Heart left ventricle (tissue), 16 donors: ENCODE results near the gene RAPGEF5. TPM values are rescaled to one million over a fixed set of nuclear protein-coding genes. Genes with fewer than 3 reads are reported as not detected.

Experiments used
- ATAC-seq, 4 donors: fragments of 200-7000 bp; cut with Tn5 transposase; one replicate each; pipeline ENCODE4 v1.9.1; 2020 to 2022; ENCODE audit warnings: moderate library complexity in 4 of 4, mild to moderate bottlenecking in 3 of 4, moderate number of reproducible peaks in 1 of 4
- DNase-seq, 5 donors: peaks; one replicate each; pipeline ENCODE4 v3.0.0-alpha.2; 2020
- H3K27ac ChIP-seq, 12 donors: fragments of 200-600 bp; sonication (generic) in 4 of 12; one replicate each; pipeline versions ENCODE4 v1.5.0 to v1.8.0; 2016 to 2022; ENCODE audit warnings: mild to moderate bottlenecking in 2 of 12
- H3K27me3 ChIP-seq, 9 donors: fragments of 200-600 bp; sonication (generic) in 2 of 9; one replicate each; pipeline versions ENCODE4 v1.5.1 to v1.8.0; 2016 to 2022; ENCODE audit warnings: mild to moderate bottlenecking in 3 of 9
- H3K36me3 ChIP-seq, 9 donors: fragments of 200-600 bp; sonication (generic) in 2 of 9; one replicate each; pipeline versions ENCODE4 v1.5.0 to v1.8.0; 2018 to 2022; ENCODE audit warnings: mild to moderate bottlenecking in 2 of 9
- H3K4me1 ChIP-seq, 12 donors: fragments of 200-600 bp; sonication (generic) in 4 of 12; one replicate each; pipeline versions ENCODE4 v1.5.0 to v1.8.0; 2016 to 2022; ENCODE audit warnings: mild to moderate bottlenecking in 3 of 12
- H3K4me3 ChIP-seq, 12 donors: fragments of 200-600 bp; sonication (generic) in 4 of 12; one replicate each; pipeline versions ENCODE4 v1.5.0 to v1.8.0; 2017 to 2022; ENCODE audit warnings: mild to moderate bottlenecking in 9 of 12, moderate library complexity in 4 of 12
- H3K9me3 ChIP-seq, 12 donors: fragments of 200-600 bp; sonication (generic) in 4 of 12; one replicate each; pipeline versions ENCODE4 v1.5.0 to v1.8.0; 2016 to 2022; ENCODE audit warnings: mild to moderate bottlenecking in 1 of 12
- POLR2A ChIP-seq, 2 donors: fragments of 450-650 bp; IDR thresholded peaks; one replicate each; pipeline ENCODE4 v1.6.1; 2017; ENCODE audit warnings: antibody characterized with exemption in 2 of 2, mild to moderate bottlenecking in 2 of 2, moderate library complexity in 2 of 2
- WGBS, 4 donors: extraction: QIAGEN DNeasy Blood & Tissue Kit in 2 of 4; methylation state at CpG; one replicate each; pipeline versions ENCODE4 v1.1.5 to v1.1.7; 2013 to 2018; 5-methylcytosine and 5-hydroxymethylcytosine counted together
- intact Hi-C, 10 donors: fragments of 100-400 bp; cut with DNase I; formaldehyde crosslinking; loops; one replicate each; pipeline versions ENCODE4 v1.11.1 to v1.14.2; 2022
- polyA plus RNA-seq, 2 donors: library from polyadenylated mRNA; stranded (reverse); fragments of 200-250 nt; gene quantifications; one replicate each; pipeline ENCODE4 v1.2.3, GENCODE V29; 2013
- total RNA-seq, 9 donors: library from RNA; depleted of rRNA in 2 of 9; stranded (reverse); fragments of >200 nt in 2 of 9; fragmentation: NEBNext Ultra II Directional in 3 of 9; extraction: Animal tissue kit (Norgen Biotek cat#: 25700) in 3 of 9; gene quantifications; one replicate each; pipeline versions ENCODE4 v1.1.0 to v1.2.4, GENCODE V29; 2016 to 2023
- TF ChIP-seq, protein P1 (sequence below), 12 donors: fragments of 200-600 bp; sonication (generic) in 4 of 12; IDR thresholded peaks; one replicate each; pipeline versions ENCODE4 v1.5.0 to v1.8.0; 2018 to 2022; ENCODE audit warnings: antibody characterized with exemption in 12 of 12, mild to moderate bottlenecking in 5 of 12
- donor health status: ischemic (EF 13 %, LVEDD 7.1; RV severe dilation, severe dysfunction).
- donor health status: healthy with polysubstance abuse.
- donor health status: DM: no; HTN: yes; CAD: no.
- donor health status: DM: no; HTN: no; CAD: no.
- donor health status: ischemic (EF 25% LVEDD 6.9; RV normal size, moderate dysfunction).
- donor health status: ischemic (EF 25% LVEDD 5.7; RV mildly dilated, moderate dysfunction).
- donor health status: healthy.
- donor health status: DM: yes; HTN: yes; CAD: no.
- donor health status: ischemic (EF 35%, LVEDD 5.7; RV mildly dilated, moderate dysfunction).
- donor health status: nonischemic (EF 11% LVEDD 7.7; RV severe dilation, severe dysfunction).
- donor health status: DM: yes; HTN: yes; CAD: no.
- donor health status: PGD.
- donor health status: ischemic (EF 29% LVEDD 5.4; RV normal size, mild dysfunction).
- donor health status: nonischemic (EF 23%, LVEDD 6.1; RV moderate dilation, normal function).

Gene RAPGEF5
- total and polyA plus RNA-seq, 11 donors, result 3.9 to 37.9 (median 15.3) TPM

GRCh38 chr7:22152690-22153089 lies 204.3 kb downstream of the RAPGEF5 start:
- Histone ChIP-seq H3K27me3 (no peaks in the 10 kb centered on the region), H3K36me3 (peaks cover 0 to 97% (median 17%) of the 10 kb centered on the region in 9 donors), H3K4me3 (no peak overlapping the region), H3K4me1 (peaks cover 0 to 13% (median 0%) of the 10 kb centered on the region in 12 donors), H3K9me3 (no peaks in the 10 kb centered on the region), H3K27ac (no peak overlapping the region)
- intact Hi-C loops, result no loop called here
- 91 to 96% (median 92%) methylated on average over 3 of the region's 3 CpGs for WGBS, 4 donors
- TF ChIP-seq, protein P1, sequence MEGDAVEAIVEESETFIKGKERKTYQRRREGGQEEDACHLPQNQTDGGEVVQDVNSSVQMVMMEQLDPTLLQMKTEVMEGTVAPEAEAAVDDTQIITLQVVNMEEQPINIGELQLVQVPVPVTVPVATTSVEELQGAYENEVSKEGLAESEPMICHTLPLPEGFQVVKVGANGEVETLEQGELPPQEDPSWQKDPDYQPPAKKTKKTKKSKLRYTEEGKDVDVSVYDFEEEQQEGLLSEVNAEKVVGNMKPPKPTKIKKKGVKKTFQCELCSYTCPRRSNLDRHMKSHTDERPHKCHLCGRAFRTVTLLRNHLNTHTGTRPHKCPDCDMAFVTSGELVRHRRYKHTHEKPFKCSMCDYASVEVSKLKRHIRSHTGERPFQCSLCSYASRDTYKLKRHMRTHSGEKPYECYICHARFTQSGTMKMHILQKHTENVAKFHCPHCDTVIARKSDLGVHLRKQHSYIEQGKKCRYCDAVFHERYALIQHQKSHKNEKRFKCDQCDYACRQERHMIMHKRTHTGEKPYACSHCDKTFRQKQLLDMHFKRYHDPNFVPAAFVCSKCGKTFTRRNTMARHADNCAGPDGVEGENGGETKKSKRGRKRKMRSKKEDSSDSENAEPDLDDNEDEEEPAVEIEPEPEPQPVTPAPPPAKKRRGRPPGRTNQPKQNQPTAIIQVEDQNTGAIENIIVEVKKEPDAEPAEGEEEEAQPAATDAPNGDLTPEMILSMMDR (IDR thresholded peaks at IDR 0.05), result no peak
- TF ChIP-seq POLR2A (IDR thresholded peaks at IDR 0.05), result no peak
- no peak for ATAC-seq
- DNase-seq, result no peak

DNA sequence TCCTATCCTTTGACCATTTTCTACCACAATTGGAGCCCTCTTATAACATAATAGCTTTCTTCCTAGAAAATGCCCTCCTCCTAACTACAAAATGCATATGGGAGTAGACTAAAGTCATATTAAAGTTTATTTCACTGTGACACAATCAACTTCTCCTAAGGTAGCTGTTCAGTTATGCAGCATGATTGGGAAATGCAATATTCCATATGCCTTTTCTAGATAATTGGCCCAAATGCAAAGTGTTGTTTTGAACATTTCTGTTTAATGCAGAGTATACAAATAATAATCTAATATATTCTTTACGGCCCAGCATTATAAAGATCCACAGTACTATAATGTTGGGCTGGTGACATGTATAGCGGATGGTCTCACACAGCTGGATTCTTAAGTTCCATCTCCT lies 205.1 kb downstream of the RAPGEF5 start:
- H3K9me3 ChIP-seq, result no peaks in the 10 kb centered on the region
- peaks cover 0 to 18% (median 0%) of the 10 kb centered on the region in 12 donors for H3K4me1 ChIP-seq
- DNase-seq (no peak), ATAC-seq (no peak)
- TF ChIP-seq, protein P1 (IDR thresholded peaks at IDR 0.05), result no peak
- no peak for TF ChIP-seq POLR2A (IDR thresholded peaks at IDR 0.05)
- H3K36me3 ChIP-seq, result peaks cover 0 to 97% (median 13%) of the 10 kb centered on the region in 9 donors
- WGBS, 4 donors, result 96 to 99% (median 98%) methylated on average over 2 of the region's 2 CpGs
- H3K4me3 ChIP-seq, result no peak overlapping the region
- intact Hi-C loops, result no loop called here
- no peak overlapping the region for H3K27ac ChIP-seq
- no peaks in the 10 kb centered on the region for H3K27me3 ChIP-seq

GRCh38 chr7:22150221-22150620 lies 206.7 kb downstream of the RAPGEF5 start:
- Histone ChIP-seq H3K4me3 (no peak overlapping the region), H3K36me3 (peaks cover 0 to 95% (median 10%) of the 10 kb centered on the region in 9 donors), H3K4me1 (peaks cover 0 to 11% (median 0%) of the 10 kb centered on the region in 12 donors), H3K9me3 (no peaks in the 10 kb centered on the region), H3K27ac (no peak overlapping the region), H3K27me3 (no peaks in the 10 kb centered on the region)
- ATAC-seq, result peak in 1 of 4 donors; percentile 4
- intact Hi-C loops, result no loop called here
- DNase-seq, result no peak
- WGBS, 4 donors, result 42 to 72% (median 50%) methylated on average over 5 of the region's 5 CpGs
- no peak for TF ChIP-seq POLR2A (IDR thresholded peaks at IDR 0.05)
- TF ChIP-seq, protein P1 (IDR thresholded peaks at IDR 0.05), result no peak

DNA sequence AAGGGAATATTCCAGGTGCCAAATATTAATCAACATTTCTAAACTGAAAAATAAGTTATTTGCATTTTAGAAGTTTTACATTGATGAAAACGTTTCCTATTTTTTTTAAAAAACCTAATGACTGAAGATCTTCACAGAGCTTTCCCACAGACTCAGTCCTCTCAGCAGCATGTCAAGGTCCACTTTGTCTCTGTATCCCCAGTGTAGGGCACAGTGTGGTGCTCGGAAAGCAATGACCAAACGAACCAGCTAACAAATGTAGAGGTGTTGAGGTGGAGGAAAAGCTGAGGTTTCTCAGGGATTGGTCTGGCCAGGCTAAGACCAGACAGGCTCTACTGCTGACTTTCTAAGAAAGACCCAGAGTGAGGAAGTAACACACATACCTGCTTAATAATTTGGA lies 209.1 kb downstream of the RAPGEF5 start:
- no peak for TF ChIP-seq POLR2A (IDR thresholded peaks at IDR 0.05)
- TF ChIP-seq, protein P1 (IDR thresholded peaks at IDR 0.05), result no peak
- Histone ChIP-seq H3K27me3 (no peaks in the 10 kb centered on the region), H3K4me1 (peaks cover 0 to 5% (median 0%) of the 10 kb centered on the region in 12 donors), H3K4me3 (no peak overlapping the region), H3K9me3 (no peaks in the 10 kb centered on the region), H3K27ac (no peak overlapping the region), H3K36me3 (peaks cover 0 to 97% (median 9%) of the 10 kb centered on the region in 9 donors)
- 73 to 81% (median 79%) methylated on average over 3 of the region's 3 CpGs for WGBS, 4 donors
- intact Hi-C loops, result no loop called here
- ATAC-seq (no peak), DNase-seq (no peak)
